ENCODE measurements around the gene SH3GL1.

The SH3GL1 gene

GRCh38 chr19:4376991-4377781 is 23.2 kb downstream of the SH3GL1 start:
- Histone ChIP-seq H3K4me1 (ENCODE audit: insufficient read depth, poor library complexity, severe bottlenecking) (peaks cover 63% of the 10 kb centered on the region), H3K4me3 (ENCODE audit: severe bottlenecking) (no peak overlapping the region), H3K36me3 (ENCODE audit: low read depth) (no peaks in the 10 kb centered on the region; the same call in 1 of the 2 replicates), H3K27ac (ENCODE audit: poor library complexity, severe bottlenecking) (peak overlapping the region; percentile 90), H3K27me3 (ENCODE audit: insufficient read depth, poor library complexity, severe bottlenecking) (no peaks in the 10 kb centered on the region), H3K9me3 (ENCODE audit: severe bottlenecking) (no peaks in the 10 kb centered on the region)
- no peak for TF ChIP-seq CTCF (IDR thresholded peaks at IDR 0.05; ENCODE audit: poor library complexity, severe bottlenecking)
- DNase-seq (ENCODE audit: low spot score) (peak; percentile 58), ATAC-seq (ENCODE audit: low read depth) (peak; percentile 17)

- Histone ChIP-seq H3K36me3 (ENCODE audit: low read depth) (no peaks in the 10 kb centered on the region; the same call in 1 of the 2 replicates), H3K4me1 (ENCODE audit: insufficient read depth, poor library complexity, severe bottlenecking) (peaks cover 60% of the 10 kb centered on the region), H3K9me3 (ENCODE audit: severe bottlenecking) (no peaks in the 10 kb centered on the region), H3K27ac (ENCODE audit: poor library complexity, severe bottlenecking) (peak overlapping the region; percentile 90), H3K4me3 (ENCODE audit: severe bottlenecking) (no peak overlapping the region), H3K27me3 (ENCODE audit: insufficient read depth, poor library complexity, severe bottlenecking) (no peaks in the 10 kb centered on the region)
- ATAC-seq (ENCODE audit: low read depth) = no peak
- no peak for DNase-seq (ENCODE audit: low spot score)
- TF ChIP-seq CTCF (IDR thresholded peaks at IDR 0.05; ENCODE audit: poor library complexity, severe bottlenecking) = no peak
Measured at GRCh38 chr19:4376671-4376990, 23.7 kb downstream of the SH3GL1 start.

GRCh38 chr19:4376028-4376670 is 24.2 kb downstream of the SH3GL1 start:
- peaks cover 60% of the 10 kb centered on the region for H3K4me1 ChIP-seq (ENCODE audit: insufficient read depth, poor library complexity, severe bottlenecking)
- ATAC-seq (ENCODE audit: low read depth) = no peak

GRCh38 chr19:4375164-4376027 is 25.0 kb downstream of the SH3GL1 start:
- H3K4me3 ChIP-seq (ENCODE audit: severe bottlenecking) = no peak overlapping the region
- peak; percentile 14 for TF ChIP-seq CTCF (IDR thresholded peaks at IDR 0.05; ENCODE audit: poor library complexity, severe bottlenecking)
- peak; percentile 95 for DNase-seq (ENCODE audit: low spot score)
- H3K36me3 ChIP-seq (ENCODE audit: low read depth) = no peaks in the 10 kb centered on the region; the same call in 1 of the 2 replicates
- no peaks in the 10 kb centered on the region for H3K9me3 ChIP-seq (ENCODE audit: severe bottlenecking)
- no peaks in the 10 kb centered on the region for H3K27me3 ChIP-seq (ENCODE audit: insufficient read depth, poor library complexity, severe bottlenecking)
- ATAC-seq (ENCODE audit: low read depth) = peak; percentile 59
- peak overlapping the region; percentile 90 for H3K27ac ChIP-seq (ENCODE audit: poor library complexity, severe bottlenecking)
- H3K4me1 ChIP-seq (ENCODE audit: insufficient read depth, poor library complexity, severe bottlenecking) = peaks cover 56% of the 10 kb centered on the region

More at GRCh38 chr19:4376028-4376670, 24.2 kb downstream of the SH3GL1 start:
- no peaks in the 10 kb centered on the region; the same call in 1 of the 2 replicates for H3K36me3 ChIP-seq (ENCODE audit: low read depth)
- TF ChIP-seq CTCF (IDR thresholded peaks at IDR 0.05; ENCODE audit: poor library complexity, severe bottlenecking) = no peak
- H3K4me3 ChIP-seq (ENCODE audit: severe bottlenecking) = no peak overlapping the region
- H3K9me3 ChIP-seq (ENCODE audit: severe bottlenecking) = no peaks in the 10 kb centered on the region
- DNase-seq (ENCODE audit: low spot score) = peak; percentile 51
- H3K27me3 ChIP-seq (ENCODE audit: insufficient read depth, poor library complexity, severe bottlenecking) = no peaks in the 10 kb centered on the region
- H3K27ac ChIP-seq (ENCODE audit: poor library complexity, severe bottlenecking) = peak overlapping the region; percentile 90

Data from RWPE2 (cell line).